VCaP (cell line): ENCODE measurements around the gene SPART.

Source experiments
- H3K27ac ChIP-seq: fragments of 450-650 bp; 2 replicates; pipeline ENCODE4 v1.5.1; 2017
- CTCF ChIP-seq: fragments of 450-650 bp; conservative IDR thresholded peaks from 2 replicates; pipeline ENCODE4 v1.5.1; 2017; ENCODE audit warnings: mild to moderate bottlenecking, moderate library complexity

The SPART gene

GRCh38 chr13:36359301-36359950, 13.2 kb upstream of the SPART start:
- no peak overlapping the region for H3K27ac ChIP-seq
- TF ChIP-seq CTCF, result no peak

- no peak for TF ChIP-seq CTCF
- H3K27ac ChIP-seq, result no peak overlapping the region
These were observed 12.1 kb upstream of the SPART start for GRCh38 chr13:36358175-36358718.

GRCh38 chr13:36357692-36358091, 11.5 kb upstream of the SPART start:
- H3K27ac ChIP-seq, result no peak overlapping the region
- TF ChIP-seq CTCF, result no peak

GRCh38 chr13:36357231-36357630, 11.0 kb upstream of the SPART start:
- TF ChIP-seq CTCF, result no peak
- H3K27ac ChIP-seq, result no peak overlapping the region

- no peak for TF ChIP-seq CTCF
- H3K27ac ChIP-seq, result no peak overlapping the region
These were observed 9.9 kb upstream of the SPART start for GRCh38 chr13:36356058-36356457.

GRCh38 chr13:36355632-36356031, 9.4 kb upstream of the SPART start:
- H3K27ac ChIP-seq, result no peak overlapping the region
- TF ChIP-seq CTCF, result no peak

GRCh38 chr13:36354842-36355623, 8.8 kb upstream of the SPART start:
- no peak overlapping the region for H3K27ac ChIP-seq
- TF ChIP-seq CTCF, result no peak
